Esophagus muscularis mucosa (tissue), 4 donors: ENCODE results near the gene ABO. TPM values are rescaled to one million over a fixed set of nuclear protein-coding genes. Genes with fewer than 3 reads are reported as not detected.
A peak's percentile ranks its signal among the peaks of the same experiment; 100 is the strongest.
"Not testable (repeated sequence)": the region's sequence is repeated elsewhere in the genome, so short reads cannot be mapped to it uniquely, and the experiment has no call there.

ENCODE experiments used
- DNase-seq: peaks from one replicate; pipeline ENCODE4 v3.0.0-alpha.2; 2017; ENCODE audit errors: extremely low spot score
- H3K27ac ChIP-seq, 4 donors: fragments of 200-600 bp; sonication (generic); replicated peaks in 1 of 4; 1 replicate in 3 of 4; 2 replicates in 1 of 4; pipeline ENCODE4 v1.5.1; 2016 to 2019; ENCODE audit warnings: mild to moderate bottlenecking in 1 of 4
- H3K27me3 ChIP-seq, 4 donors: fragments of 200-600 bp; sonication (generic); one replicate each; pipeline versions ENCODE4 v1.5.1 to v1.6.0; 2016 to 2019
- H3K36me3 ChIP-seq, 4 donors: fragments of 200-600 bp; sonication (generic); one replicate each; pipeline ENCODE4 v1.5.1; 2016 to 2019
- H3K4me1 ChIP-seq, 4 donors: fragments of 200-600 bp; sonication (generic); one replicate each; pipeline ENCODE4 v1.5.1; 2016 to 2019
- H3K4me3 ChIP-seq, 4 donors: fragments of 200-600 bp; sonication (generic); 1 replicate in 2 of 4; 2 replicates in 2 of 4; pipeline ENCODE4 v1.5.1; 2016 to 2019; ENCODE audit warnings: mild to moderate bottlenecking in 4 of 4, moderate library complexity in 1 of 4
- H3K9me3 ChIP-seq, 4 donors: fragments of 200-600 bp; sonication (generic); 1 replicate in 3 of 4; 2 replicates in 1 of 4; pipeline ENCODE4 v1.5.1; 2016 to 2019
- CTCF ChIP-seq, 3 experiments: fragments of 200-600 bp in 2 of 3; fragments of 450-650 bp in 1 of 3; sonication (generic) in 2 of 3; IDR thresholded peaks; one replicate each; pipeline ENCODE4 v1.5.1; 2017 to 2019; ENCODE audit warnings: antibody characterized with exemption in 3 of 3, mild to moderate bottlenecking in 2 of 3, moderate library complexity in 1 of 3
- EP300 ChIP-seq: sonication (generic); formaldehyde crosslinking; IDR thresholded peaks from one replicate; pipeline ENCODE4 v1.6.1; 2017; ENCODE audit warnings: antibody characterized with exemption
- POLR2A ChIP-seq: fragments of 450-650 bp; IDR thresholded peaks from one replicate; pipeline ENCODE4 v1.6.1; 2017; ENCODE audit warnings: antibody characterized with exemption, moderate library complexity, mild to moderate bottlenecking, low read depth
- POLR2AphosphoS5 ChIP-seq, 2 donors: sonication (generic); formaldehyde crosslinking; IDR thresholded peaks; one replicate each; pipeline ENCODE4 v1.6.1; 2017; ENCODE audit warnings: antibody characterized with exemption in 2 of 2
- WGBS: methylation state at CpG from one replicate; pipeline ENCODE4 v1.1.5; 2018; 5-methylcytosine and 5-hydroxymethylcytosine counted together
- intact Hi-C: fragments of 100-400 bp; cut with DNase I; formaldehyde crosslinking; loops from one replicate; pipeline ENCODE4 v1.15.1; 2023
- total RNA-seq, 4 donors: library from RNA; depleted of rRNA; stranded (reverse); fragments of >200 nt; gene quantifications; one replicate each; pipeline versions ENCODE4 v1.1.0 to v1.2.1, GENCODE V29; 2016

The ABO gene
- total RNA-seq, 4 donors from 2014 or later: 0.33 to 3.8 (median 1.2) TPM

DNA sequence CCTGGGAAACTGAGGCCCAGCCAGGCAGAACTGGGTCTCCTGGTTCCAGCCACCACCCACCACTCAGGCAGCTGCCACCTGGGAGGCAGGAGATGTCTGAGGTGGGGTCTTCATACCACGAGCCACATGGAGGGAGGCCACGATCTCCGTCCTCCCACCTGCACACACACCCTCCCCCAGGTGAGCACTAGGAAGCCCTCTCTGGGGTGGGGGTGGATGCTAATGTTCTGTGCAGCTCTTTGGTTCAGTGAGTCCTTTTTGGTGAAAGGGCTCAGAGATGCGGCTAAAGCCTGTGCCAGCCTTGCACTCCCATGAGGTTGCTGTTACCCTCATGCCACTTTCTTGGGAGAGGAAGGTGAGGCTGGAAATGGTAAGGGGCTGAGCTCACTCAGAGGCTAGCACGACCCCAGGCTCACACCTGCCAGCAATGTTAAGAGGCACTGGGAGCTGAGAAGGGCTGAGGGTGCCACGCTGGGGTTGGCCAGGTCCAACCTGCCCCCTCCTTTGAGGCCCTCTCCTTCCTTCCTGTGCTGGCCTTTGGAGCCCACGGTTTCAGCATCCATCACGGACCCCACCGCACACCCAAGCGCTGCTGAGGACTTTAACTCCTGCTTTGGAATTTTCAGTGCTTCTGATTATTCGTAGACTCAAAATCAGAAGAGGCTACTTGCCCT, 39.3 kb downstream of the ABO start:
- intact Hi-C loops: no loop called here
- H3K9me3 ChIP-seq: no peaks in the 10 kb centered on the region
- no peak for DNase-seq
- H3K4me1 ChIP-seq: peaks cover 19 to 26% (median 21%) of the 10 kb centered on the region in 4 donors
- H3K27me3 ChIP-seq: peaks cover 0 to 56% (median 0%) of the 10 kb centered on the region in 4 donors
- no peak for TF ChIP-seq POLR2AphosphoS5 (IDR thresholded peaks at IDR 0.05)
- no peak for TF ChIP-seq POLR2A
- TF ChIP-seq EP300: no peak
- no peak for TF ChIP-seq CTCF (IDR thresholded peaks at IDR 0.05)
- no peak overlapping the region for H3K4me3 ChIP-seq
- 83% methylated on average over 11 of the region's 11 CpGs for WGBS
- no peak overlapping the region for H3K27ac ChIP-seq
- no peaks in the 10 kb centered on the region for H3K36me3 ChIP-seq

- H3K9me3 ChIP-seq: no peaks in the 10 kb centered on the region
- H3K36me3 ChIP-seq: no peaks in the 10 kb centered on the region
- no peak overlapping the region for H3K4me3 ChIP-seq
- 88% methylated on average over 19 of the region's 31 CpGs for WGBS
- DNase-seq: no peak
- H3K27ac ChIP-seq: peak overlapping the region in 1 of 4 donors; percentile 18
- intact Hi-C loops: no loop called here
- peaks cover 19 to 26% (median 21%) of the 10 kb centered on the region in 4 donors for H3K4me1 ChIP-seq
- peaks cover 0 to 46% (median 0%) of the 10 kb centered on the region in 4 donors for H3K27me3 ChIP-seq
- TF ChIP-seq EP300 (no peak), CTCF (IDR thresholded peaks at IDR 0.05) (no peak), POLR2A (no peak), POLR2AphosphoS5 (IDR thresholded peaks at IDR 0.05) (no peak)
These were observed 40.3 kb downstream of the ABO start for GRCh38 chr9:133234577-133235322.

GRCh38 chr9:133233681-133234432, 41.1 kb downstream of the ABO start:
- peak overlapping the region in 1 of 4 donors; percentile 18 for H3K27ac ChIP-seq
- no peak for DNase-seq
- H3K9me3 ChIP-seq: no peaks in the 10 kb centered on the region
- H3K4me3 ChIP-seq: no peak overlapping the region
- intact Hi-C loops: no loop called here
- H3K27me3 ChIP-seq: peaks cover 0 to 37% (median 0%) of the 10 kb centered on the region in 4 donors
- WGBS: 70% methylated on average over 22 of the region's 32 CpGs
- no peak for TF ChIP-seq POLR2A
- no peak for TF ChIP-seq POLR2AphosphoS5 (IDR thresholded peaks at IDR 0.05)
- no peak for TF ChIP-seq CTCF (IDR thresholded peaks at IDR 0.05)
- TF ChIP-seq EP300: no peak
- H3K36me3 ChIP-seq: no peaks in the 10 kb centered on the region
- H3K4me1 ChIP-seq: peaks cover 10 to 18% (median 14%) of the 10 kb centered on the region in 4 donors

DNA sequence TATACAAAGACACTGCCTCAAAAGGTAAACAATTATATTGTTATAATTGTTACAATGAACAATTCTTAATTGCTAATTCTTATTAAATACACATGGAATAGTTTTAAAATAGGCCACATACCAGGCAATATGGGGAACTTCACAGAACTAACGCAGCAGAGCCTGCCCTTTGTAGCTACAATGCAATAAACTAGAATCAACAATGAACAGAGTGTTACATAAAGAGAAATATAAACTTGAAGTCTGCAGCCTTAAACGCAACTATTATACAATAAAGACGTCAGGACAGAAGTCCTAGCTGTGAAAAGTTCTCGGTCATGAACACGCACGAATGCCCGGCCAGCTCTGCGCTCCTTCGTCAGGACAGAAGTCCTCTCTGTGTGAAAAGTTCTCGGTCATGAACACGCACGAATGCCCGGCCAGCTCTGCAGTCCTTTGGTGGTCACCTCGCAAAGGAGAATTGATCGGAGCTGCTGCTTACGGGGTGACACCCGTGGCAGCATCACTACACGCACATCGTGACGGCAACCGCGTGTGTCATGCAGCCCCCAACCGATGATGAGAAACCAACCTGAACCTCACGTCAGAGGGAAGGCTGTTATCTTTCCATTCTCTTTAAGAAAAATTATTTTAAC, 43.0 kb downstream of the ABO start:
- H3K4me1 ChIP-seq, intact Hi-C loops, H3K4me3 ChIP-seq, H3K9me3 ChIP-seq, H3K36me3 ChIP-seq, H3K27ac ChIP-seq, DNase-seq: not testable (repeated sequence)
- peaks cover 0 to 40% (median 0%) of the 10 kb centered on the region in 4 donors for H3K27me3 ChIP-seq
- WGBS: 81% methylated on average over 24 of the region's 24 CpGs

GRCh38 chr9:133230514-133230913, 44.5 kb downstream of the ABO start:
- H3K9me3 ChIP-seq, H3K36me3 ChIP-seq, DNase-seq, H3K4me3 ChIP-seq, H3K4me1 ChIP-seq, H3K27ac ChIP-seq, intact Hi-C loops: not testable (repeated sequence)
- peaks cover 0 to 47% (median 0%) of the 10 kb centered on the region in 4 donors for H3K27me3 ChIP-seq
- WGBS: 86% methylated on average over 7 of the region's 7 CpGs
